NCI-H1436 treated with DMSO at 0.1 percent for 48 hours (cell line): ENCODE results near the gene PTPRN2.
"Not testable (repeated sequence)": the region's sequence is repeated elsewhere in the genome, so short reads cannot be mapped to it uniquely, and the experiment has no call there.

Source experiments
- DNase-seq: peaks from one replicate; lab custom pipeline; 2025; lab: John Stamatoyannopoulos, UW

The PTPRN2 gene

DNA sequence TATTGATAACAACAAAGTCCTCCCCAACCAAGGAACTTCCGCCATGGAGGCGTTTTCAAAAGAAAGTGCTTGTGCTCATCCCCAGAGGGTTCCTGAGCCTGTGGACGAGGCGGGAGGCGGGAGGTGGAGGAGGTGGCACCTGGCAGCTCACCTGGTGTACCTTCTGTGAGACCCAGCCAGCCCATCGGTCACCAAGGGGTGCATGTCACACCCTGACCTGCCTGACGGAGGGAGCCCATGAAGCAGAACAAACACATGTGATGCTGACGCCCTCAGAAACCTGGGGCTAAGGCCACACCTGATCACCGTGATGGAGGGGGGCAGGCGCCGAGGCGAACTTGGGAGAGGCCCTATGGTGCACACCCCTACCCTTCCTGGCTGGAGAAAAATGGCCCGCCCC lies 792.0 kb downstream of the PTPRN2 start:
- DNase-seq: no peak

DNA sequence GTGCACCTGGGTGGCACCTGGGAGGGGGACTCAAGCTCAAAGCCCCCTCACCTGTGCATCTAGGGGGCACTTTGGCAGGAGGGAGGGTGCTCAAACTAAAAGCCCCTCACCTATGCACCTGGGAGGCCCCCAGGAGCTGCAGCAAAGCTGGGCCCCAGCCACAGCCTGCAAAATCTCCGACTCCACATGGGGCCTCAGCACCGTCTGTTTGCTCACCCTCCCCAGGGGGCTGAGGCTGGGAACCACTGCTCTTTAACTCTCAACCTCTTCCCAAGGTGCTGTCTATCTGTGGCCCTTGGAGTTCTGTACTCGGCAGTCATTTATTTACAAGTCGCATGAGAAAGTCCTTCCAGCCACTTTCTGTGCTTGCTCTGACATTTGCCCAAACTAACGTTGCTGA lies 792.4 kb downstream of the PTPRN2 start:
- DNase-seq: no peak

DNA sequence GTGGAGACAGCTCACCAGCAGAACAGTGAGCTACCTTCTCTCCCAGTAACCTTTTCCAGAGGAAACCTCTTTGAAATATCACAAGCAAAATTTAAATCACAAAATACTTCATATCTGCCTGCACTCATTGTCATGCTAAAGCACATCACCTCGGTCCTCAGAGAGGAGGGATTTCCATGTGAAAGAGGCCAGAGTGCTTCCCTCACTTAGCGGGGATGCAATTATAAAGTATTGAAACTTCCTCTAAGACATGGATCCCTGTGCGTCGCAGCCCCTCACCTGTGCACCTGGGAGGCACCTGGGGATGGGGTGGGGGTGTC lies 792.9 kb downstream of the PTPRN2 start:
- DNase-seq: no peak

DNA sequence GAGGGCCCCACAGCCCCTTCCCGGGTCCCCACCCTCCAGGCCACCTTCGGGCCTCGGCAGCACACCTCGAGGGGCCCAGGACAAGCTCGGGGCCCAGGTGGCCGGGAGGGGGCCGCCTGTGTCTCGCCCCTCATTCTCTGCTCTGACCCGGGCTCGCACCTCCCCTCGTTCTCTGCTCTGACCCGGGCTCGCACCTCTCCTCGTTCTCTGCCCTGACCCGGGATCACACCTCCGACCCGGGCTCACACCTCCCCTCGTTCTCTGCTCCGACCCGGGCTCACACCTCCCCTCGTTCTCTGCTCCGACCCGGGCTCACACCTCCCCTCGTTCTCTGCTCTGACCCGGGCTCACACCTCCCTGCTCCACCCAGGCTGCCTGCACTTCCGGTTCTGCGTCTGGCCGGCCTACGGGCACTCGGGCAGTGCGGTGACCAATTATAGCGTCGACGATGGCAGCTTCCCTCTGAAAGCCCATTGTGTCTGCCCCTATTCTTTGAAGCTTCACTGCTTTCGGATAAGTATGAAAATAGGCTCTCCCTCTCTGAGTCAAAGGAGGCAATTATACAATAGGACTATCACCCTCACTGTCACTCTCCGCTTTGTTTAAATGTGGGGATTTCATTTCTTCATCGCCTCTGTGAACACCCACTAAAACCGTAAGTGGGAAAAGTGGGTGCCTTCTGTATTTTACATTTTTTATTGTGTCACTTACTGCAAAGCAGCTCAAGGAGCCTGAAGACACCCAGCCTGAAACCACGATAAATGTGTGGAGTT lies 793.5 kb downstream of the PTPRN2 start:
- no peak for DNase-seq

DNA sequence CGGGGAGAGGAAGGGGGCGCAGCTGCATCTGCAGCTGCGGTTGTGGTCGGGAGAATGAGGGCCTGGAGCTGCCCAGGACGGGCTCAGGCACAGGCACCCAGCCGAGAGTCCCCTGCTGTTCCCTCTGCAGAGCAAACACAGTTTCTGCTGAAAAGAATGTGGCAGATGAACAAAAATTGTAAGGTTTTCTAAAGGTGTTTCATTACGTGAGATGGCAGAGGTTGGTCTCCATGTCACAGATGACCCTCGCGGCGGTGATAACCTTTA lies 794.6 kb downstream of the PTPRN2 start:
- no peak for DNase-seq

DNA sequence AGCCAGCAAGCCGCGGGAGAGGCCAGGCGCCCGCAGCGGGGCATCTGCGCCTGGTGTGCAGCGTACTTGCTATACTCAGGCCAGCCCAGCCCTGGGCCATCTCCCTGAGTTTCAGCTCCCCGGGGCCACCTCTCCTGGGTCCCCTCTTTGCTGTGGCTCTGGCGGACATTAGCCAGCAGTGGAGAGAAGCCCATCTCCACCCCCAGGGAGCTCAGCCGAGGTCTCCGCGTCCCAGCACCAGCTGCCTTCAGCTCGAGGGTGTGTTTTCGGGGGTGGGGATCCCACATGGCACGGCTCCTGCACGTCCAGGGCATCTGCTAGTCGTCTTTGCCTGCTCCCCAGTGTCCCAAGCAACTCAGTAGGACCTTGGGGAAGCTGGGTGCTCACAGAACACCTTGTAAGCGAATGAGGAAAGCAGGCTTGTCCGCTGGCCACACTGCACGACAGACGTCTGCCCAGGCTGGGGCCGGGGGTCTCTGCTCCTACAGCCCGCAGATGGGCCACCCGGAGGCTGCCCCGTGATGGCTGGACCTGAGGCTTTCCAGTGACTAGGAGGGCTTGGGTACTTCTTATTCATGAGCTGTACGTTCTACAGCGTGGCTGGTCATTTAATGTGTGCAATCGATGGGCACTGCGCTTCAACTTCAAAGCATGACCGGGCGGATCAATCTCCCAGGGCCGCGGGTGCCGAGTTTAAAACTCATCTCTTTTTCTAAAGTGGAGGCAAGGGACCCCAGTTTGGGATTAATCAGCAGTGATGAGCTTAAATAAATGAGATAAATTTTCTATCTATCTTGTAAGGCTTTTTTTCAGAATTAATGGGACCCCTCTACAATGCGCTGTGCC lies 795.2 kb downstream of the PTPRN2 start:
- DNase-seq: no peak

DNA sequence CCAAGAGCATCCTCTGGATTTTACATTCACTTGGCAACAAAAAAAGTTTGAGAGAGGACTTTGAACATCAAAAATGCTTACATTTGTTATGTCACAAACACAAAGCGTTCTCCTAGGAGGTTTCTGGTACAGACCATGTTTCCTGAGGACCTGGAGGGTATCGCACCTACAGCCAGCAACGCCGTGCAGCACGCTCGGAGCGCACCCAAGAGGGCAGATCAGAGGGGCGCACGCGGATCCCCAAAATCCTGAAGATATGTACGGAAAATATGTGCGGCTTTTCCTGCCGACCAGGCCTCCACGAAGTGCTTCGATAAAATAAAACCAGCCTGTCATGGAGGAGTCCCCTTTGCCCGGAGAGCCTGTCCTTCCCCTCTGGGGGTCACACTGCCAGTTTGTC lies 796.0 kb downstream of the PTPRN2 start:
- DNase-seq: no peak

DNA sequence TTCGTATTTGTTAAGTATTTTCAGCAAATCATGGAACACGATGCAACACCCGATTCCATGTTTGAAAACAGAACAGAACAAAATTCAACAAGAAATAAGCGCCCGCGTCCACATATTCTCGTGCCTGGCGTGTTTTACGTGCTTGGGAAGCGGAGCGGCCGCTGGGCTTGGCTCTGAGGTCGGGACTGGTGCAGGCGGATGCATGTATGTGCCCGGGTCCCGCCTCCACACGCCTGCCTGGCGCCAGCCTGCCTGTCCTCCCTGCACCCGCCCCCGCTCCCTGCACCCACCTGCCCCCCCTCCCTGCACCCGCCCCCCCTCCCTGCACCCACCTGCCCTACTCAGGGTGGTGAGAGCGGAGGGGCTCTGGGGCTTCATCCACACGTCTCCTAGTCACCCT lies 796.4 kb downstream of the PTPRN2 start:
- DNase-seq: no peak

DNA sequence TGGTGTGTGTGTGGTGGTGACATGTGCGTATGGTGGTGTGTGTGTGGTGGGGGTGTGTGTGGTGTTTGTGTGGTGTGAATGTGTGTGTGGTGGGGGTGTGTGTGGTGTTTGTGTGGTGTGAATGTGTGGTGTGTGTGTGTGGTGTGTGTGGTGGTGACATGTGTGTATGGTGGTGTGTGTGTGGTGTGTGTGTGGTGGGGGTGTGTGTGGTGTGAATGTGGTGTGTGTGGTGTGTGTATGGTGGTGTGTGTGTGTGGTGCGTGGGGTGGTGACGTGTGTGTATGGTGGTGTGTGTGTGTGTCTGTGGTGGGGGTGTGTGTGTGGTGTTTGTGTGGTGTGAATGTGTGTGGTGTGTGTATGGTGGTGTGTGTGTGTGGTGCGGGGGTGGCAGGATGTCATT lies 797.7 kb downstream of the PTPRN2 start:
- no peak for DNase-seq

DNA sequence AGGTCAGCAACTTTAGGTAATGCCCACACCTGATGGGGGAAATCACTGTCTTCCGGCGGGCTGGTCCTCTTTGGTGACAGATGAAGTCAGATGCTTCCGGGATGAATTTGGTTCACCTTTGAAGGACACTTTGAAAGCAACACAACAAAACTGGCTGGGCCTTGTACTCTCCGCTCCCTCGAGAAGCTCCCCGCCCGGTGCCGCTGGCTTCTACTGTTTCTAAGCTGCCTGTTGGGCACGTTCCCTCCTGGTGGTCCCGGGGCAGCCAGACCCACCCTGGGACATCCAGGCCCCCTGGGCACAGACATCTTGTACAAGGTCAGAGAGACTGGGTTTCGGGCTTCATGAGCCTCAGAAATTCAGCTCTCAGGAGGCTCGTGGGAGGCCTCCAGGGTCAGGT lies 798.5 kb downstream of the PTPRN2 start:
- DNase-seq: no peak

DNA sequence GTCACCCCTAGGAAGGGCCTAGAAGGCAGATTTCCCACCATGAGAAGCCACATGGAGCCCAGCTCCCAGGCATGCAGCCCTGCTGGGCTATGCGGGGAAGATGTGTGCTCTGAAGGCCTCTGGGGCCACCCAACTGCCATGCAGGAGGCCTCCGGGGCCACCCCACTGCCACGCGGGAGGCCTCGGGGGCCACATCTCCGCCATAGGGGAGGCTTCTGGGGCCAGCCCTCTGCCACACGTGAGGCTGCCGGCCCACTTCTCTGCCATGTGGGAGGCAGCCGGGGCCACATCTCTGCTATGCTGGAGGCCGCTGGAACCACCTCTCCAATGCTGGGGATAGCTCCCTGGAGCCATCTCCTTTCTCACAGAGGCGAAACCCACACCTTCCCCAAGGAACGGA lies 799.0 kb downstream of the PTPRN2 start:
- no peak for DNase-seq

DNA sequence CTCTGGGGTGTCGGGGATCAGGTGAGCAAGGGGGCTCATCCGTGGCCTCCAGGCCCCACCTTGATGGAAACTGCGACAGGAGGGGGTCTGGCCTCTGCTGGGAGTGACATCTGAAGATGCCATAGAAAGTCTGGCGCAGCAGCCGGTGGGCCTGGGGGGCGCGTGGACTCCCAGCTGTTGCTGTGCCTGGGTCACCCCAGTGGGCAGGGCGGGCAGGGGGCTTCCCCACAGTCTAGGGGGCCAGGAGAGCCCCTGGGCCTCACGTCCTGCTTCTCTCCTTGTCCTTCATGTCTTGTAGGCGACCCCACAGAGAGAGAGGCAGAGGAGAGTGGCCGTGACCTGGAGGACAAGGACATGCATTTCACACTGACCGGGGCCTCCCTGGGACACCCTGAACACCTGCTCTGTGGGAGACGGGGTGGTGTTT lies 800.3 kb downstream of the PTPRN2 start:
- no peak for DNase-seq

DNA sequence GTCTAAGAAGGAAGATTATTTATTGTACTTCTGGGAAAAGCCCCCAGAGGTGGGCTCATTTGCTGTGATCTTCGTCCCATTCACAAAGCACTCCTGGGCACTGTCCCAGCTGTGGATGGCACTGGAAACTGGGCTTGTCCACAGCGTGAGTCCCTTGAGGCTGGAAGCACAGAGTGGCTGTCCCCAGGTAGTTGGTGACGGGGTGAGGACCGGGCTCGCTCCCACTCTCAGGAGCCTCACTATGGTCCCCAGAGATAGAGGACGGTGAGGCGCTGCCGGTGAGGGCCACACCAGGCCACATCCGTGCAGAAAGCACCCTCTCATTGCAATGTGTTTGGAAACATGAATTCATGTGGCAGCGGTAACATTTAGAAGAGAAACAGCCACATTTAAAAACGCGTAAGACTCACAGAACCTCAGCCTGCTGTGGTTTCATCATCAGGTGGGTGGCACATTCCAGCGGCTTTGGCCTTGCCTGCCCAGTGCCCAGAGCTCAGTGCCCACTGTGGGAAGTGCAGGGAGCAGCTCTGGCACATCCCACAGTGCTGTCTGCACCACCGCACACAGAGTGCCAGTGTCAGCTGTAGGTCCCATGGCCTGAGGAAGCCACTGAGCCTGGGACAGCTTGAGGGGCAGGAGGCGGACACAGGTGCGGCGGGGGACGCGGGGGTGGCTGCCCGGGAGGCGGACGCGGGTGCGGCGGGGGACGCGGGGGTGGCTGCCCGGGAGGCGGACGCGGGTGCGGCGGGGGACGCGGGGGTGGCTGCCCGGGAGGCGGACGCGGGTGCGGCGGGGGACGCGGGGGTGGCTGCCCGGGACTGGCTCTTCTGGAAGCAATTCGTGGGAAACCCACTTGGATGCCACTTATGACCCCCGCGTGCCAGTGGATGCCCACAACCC lies 801.0 kb downstream of the PTPRN2 start:
- no peak for DNase-seq

DNA sequence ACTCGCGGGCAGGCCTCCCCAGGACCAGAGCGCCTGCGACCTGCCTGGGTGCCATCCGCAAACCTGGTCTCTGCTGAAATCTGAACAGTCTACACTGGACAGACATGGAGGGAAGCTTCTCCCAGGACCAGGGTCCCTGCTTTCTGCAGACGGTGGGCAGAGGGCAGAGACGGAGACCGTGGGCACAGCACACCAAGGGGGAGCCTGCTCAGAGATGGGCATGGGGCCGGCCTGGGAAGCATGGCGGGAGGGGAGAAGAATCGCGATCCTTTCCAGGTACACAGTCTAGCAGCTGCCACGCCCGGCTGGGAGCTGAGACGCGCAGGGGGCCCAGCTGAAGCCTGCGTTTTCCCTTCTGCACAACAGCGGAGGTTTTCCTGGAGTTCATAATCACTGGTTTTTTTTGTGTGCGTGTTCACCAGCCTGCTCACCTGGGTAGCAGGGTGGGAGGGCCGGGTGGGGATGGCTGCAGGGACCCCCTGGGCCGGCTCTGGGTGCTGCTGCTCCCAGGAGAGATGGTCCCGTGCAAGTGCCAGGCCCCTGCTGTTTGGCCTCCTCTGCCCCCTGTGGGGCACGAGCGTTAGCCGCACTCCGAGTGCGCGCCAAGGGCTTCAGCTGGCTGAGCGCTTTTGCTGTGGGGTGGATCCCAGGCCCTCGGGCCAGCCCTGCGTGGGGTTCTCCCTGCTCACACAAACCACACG lies 802.0 kb downstream of the PTPRN2 start:
- no peak for DNase-seq

DNA sequence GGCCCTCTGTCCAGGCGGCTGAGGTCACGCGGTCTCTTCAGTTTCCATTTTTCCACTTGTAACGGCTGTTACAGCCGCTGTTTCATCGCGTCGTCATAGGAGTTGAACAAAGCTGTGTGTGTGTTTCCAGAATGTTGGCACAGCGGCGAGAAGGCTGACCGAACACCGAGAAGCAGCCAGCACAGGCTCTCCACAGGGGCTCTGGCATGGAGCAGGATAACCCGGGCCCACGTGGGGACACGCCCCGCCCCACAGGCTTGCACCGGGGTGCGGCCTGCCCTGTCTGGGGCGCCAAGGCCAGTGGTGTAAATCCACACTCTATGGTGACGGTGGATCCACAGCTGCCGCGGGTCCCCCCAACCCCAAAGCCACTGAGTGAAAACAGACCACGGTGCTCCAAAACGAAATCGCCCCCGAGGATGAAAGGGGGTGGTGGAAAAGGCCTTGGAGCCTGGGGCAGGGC lies 802.6 kb downstream of the PTPRN2 start:
- no peak for DNase-seq

DNA sequence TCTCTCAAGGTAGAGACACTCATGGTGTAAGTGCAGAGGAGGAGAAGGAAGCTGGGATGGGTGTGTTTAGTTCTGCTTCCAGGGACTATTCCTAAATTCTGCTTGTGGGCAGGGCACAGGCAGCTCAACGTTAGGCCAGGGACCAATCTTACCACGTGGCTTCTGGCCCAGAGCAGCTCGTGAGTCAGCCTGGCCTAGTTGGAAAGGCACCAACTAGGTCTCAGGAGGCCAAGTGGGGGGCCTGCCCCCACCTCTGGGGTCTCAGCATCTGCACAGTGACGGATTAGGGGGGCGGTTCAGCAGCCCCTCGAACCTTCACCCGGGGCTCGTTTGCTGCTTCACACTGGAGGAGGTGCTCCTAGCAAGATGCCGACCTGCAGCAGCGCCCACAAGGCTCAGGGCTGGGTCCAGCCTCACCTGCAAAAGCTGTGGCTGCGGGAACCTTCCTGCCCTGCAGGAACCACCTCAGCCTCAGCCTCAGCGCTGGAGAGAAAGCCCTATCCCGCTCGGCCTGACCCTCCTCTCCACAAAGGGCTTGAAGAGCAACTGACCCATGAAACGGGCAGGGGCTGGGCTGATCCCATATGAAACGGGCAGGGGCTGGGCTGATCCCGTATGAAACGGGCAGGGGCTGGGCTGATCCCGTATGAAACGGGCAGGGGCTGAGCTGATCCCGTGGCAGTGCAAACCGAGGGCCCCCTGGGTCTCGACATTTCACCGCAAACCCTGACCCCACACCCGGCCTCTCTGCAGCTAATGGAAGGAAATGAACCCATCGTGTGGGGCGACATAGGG lies 803.4 kb downstream of the PTPRN2 start:
- no peak for DNase-seq

DNA sequence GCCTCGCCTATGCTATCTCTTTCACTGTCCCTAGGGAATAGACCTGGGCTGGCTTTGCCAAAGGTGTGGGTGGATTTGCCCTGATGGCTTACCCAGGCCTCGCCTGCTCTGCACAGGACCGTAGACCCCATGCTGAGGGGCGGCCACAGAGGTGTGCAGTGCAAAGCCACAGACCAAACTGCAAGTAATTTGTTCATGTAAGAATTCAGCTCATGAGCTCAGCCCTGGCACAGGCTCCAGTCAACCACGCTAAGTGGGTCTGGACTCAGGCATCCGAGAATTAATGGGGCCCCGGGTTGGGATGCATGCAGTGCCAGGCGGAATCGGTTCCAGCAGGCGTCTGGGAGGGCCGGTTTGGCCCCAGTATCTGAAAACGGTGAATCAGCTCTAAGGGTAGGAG lies 805.6 kb downstream of the PTPRN2 start:
- no peak for DNase-seq

DNA sequence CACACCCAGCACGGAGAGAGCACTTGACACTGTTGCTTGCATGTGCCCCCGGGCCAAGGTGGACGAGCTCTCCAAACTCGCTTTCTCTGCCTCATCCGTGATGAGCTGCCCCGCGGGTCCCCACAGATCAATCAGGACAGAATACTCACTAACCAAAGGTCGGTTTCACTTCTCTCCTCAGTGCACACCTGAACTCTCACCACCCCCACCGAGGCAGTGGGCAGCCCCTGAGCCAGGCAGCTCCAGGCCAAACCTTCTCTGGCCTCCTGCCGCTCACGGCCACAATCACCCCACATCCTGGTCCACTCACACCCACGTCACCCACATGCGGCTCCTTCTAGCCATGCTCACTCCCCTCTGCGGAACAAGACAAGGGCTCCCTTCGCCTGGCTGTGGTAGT lies 806.9 kb downstream of the PTPRN2 start:
- DNase-seq: no peak

DNA sequence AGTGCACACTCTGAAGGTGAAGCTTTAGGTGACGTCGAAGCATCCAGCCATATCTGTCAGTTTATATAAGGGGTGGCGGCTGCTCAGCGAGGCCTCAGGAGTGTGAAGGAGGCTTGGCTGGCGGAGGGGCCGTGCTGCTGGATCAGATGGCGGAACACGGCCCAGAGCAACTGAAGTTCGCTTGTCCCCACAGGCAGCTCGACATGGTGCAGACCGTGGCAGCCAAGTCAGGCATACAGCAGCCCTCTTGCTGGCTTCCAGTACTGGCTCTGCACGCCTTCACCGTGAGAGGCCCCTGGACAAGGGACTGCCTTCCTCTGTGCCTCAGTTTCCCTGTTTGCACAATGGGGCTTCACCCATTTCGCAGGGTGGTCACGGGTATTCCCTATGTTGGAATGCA lies 807.3 kb downstream of the PTPRN2 start:
- DNase-seq: no peak

DNA sequence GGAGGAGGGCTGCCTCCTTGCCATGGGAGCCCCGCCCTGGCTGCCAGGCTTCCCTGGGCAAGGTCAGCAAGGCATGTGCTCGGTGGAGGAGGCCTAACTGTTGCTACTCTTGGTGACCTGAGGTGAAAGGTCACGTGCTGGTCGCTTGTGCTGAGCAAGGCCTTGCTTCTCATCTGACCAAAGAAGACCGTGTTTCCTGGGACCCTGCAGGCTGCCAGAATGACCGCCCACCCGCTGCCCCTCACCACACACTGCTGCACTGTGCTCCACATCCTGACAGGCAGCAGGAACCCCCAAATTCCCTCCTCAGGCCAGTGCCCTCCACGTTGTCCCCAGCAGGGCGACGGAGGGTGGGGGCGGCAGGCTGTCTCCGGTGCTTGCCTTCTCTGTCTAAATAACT lies 808.4 kb downstream of the PTPRN2 start:
- DNase-seq: no peak

DNA sequence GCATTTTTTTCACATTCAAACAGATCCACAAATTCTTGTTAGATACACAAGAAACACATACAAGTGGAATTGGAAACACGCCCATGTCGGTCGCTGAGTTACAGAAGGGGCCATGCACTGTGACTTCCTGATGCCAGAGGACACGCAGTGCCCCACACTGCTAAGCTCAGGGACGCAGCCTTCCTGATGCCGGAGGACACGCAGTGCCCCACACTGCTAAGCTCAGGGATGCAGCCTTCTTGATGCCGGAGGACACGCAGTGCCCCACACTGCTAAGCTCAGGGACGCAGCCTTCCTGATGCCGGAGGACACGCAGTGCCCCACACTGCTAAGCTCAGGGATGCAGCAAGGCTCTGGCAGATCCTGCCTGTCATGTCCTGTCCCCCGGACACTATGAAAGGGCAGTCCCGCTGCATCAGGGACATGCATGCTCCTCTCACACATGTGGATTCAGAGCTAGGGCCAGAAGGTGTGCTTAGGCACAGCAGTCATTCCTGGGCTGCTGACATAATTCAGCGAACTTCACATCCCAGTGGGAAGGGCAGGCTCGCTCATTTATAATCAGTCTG lies 810.3 kb downstream of the PTPRN2 start:
- DNase-seq: not testable (repeated sequence)
